Cortex of kidney (tissue), 1 donor: Measurements from ENCODE around the gene STARD6.
"Not testable (repeated sequence)": the region's sequence is repeated elsewhere in the genome, so short reads cannot be mapped to it uniquely, and the experiment has no call there.

Experiments used
- DNase-seq: peaks from one replicate; lab custom pipeline; 2025; lab: John Stamatoyannopoulos, UW

The STARD6 gene

DNA sequence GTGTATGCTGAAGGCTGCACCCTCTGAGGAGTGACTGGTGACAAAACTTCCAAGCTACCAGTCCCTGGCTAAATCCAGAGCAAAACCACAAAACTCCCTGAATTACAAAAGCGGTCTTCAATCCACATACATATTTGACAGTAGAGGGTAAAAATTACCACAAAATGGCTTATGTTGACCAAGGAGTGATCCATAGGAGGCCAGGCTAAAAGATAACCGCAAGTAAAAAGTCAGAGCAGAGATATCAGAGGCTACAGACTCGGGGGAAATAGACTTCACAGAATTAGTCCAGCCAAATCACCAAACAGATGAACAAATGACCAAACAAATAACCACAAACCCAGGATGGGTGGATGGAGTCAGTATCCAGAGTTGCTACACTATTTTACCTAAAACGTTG, 19.4 kb downstream of the STARD6 start:
- no peak for DNase-seq

DNA sequence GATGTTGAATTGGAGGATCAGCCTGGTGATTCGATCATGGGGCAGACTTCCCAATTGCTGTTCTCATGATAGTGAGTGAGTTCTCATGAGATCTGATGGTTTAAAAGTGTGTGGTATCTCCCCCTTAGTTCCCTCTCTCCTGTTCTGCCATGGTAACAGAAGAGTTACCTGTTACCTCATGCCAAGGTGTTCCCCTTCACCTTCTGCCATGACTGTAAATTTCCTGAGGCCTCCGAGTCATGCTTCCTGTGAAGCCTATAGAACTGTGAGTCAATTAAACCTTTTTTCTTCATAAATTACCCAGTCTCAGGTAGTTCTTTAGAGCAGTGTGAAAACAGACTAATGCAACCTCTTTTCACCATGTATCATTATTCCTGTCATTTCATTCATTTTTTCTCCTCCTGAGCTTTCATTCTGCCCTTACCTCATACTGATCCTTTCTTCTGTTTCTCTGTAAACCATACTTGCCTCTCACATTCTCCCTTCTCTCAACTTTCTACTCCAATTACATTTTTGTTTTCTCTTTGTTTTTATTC, 22.0 kb downstream of the STARD6 start:
- DNase-seq: no peak

DNA sequence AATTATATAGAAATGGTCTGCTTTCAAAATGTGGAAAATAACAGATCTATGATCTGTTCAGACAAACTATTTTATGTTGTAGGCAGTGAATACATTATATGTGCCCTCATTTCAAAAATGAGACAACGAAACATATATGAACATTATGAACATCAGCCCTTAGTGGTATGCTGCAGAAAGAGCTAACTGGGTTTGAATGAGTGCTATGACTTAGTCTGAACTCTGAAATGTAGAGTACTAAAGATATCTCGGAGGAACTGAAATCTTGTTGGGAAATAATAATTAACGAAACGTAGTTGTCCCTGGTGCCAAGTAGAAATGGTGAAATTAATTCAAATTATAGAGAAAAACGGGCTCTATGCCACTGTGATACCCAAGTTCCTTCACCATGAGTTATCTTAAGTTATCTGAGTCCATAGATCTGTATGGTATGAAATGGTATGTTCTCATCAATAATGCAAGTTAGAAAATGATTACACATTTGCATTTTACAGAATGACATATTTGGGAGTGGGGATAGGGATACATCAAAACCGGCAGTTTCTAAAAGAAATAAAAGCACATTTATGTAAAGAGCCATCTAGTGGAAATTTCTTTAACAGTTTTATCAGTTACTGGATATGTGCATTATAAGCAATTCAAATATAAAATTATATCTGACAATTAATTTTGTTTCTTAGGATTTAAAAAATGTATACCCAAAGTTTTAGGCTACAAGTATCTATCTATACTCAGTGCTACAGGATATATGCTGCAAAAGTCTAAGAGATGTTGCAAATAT, 26.7 kb downstream of the STARD6 start:
- DNase-seq: no peak

DNA sequence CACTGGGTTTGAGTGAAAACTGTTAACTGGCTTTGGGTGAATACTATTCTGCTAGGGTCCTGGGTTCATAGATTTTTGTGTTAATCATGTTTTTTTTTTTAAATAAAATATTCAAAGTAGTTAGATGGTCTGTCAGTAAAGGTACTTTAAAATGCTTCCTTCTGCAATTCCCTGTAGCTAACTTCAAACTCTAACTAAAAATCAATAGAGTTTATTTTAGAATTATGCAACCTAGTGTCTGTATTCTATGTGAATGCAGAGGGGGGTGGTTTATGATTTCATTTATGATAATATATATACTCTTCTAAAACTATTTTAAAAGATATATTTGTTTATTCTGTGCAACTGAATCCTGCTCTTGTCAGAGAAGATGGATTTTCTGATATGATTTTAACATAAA, 27.9 kb downstream of the STARD6 start:
- DNase-seq: no peak

DNA sequence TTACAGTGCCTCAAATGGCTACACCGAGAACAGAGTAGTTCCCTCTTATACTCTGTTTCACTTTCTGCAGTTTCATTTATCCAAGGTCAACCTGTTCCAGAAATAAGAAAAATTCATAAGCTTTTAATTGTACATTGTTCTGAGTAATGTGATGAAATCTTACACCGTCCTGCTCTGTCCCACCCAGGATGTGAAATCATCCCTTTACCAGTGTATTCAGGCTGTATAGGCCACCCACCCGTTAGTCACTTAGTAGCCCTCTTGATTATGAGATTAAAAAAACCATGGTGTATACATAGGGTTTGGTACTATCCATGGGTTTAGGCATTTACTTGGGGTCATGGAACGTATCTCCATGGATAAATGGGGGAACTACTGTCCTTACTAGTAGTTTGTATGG, 29.8 kb downstream of the STARD6 start:
- DNase-seq: no peak

DNA sequence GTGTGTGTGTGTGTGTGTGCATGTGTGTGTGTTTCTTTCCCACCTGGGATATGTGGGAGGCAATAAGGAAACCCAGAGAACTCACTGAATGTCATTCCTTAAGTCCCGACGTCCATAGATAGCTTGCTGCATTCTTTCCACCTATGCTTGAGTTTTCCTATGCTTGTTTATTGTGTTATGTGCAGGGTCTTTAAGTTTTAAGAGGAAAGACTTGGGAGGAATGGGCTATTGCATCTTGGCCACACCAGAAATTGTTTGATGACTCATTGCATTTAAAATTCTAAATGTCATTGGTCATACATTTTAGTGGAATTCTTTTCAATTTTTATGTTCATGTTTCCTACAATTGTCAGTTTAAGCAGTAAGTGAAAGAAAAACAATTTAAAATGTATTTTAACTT, 33.7 kb downstream of the STARD6 start:
- no peak for DNase-seq

DNA sequence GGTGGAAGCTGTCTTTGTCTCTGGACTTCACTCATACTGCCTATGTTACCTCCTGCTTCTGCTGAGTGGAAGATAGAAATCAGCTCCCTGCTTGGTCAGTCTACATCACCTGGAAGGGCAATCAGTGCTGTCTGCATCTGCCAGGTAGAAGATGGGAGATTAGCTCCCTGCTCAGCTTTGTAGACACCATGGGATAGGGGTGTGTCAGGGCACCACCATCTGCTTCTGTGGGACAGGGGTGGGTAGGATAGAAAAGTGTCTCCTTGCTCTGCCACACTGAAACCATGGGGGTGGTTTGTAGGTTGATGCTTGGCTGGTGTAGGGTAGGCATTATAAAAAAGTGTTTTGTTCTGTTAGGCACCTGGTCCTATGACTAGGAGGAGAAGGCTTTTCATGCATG, 34.1 kb downstream of the STARD6 start:
- DNase-seq: no peak

DNA sequence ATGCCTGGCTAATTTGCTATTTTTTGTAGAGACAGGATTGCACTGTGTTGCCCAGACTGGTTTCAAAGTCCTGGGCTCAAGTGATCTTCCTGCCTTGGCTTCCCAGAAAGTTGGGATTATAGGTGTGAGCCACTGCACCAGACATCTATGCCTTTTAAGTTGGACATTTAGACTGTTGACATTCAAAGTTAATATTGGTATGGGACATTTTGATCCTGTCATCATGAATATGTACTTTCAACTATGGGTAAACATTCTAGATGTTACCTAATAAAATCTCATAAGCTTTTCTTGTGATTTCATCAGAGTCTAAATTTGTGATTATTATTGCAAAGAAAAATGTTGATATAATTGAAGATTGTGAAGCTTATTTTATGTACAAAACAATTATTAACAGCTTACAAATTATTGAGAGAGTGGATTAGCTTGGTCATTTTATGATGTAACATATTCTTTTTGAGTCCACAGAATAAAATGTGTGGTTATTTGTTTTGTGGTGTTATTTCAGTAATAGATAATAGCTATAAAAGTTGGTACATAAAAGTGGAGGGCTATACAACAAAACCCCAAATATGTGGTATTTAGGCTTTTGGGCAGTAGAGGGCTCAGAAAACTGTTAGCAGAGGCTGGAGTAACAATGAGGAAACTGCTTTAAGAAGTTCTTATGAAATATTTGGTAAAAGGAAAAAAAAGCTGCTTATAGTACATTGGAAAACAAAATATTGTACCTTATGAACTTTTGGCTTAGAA, 41.4 kb downstream of the STARD6 start:
- DNase-seq: no peak

DNA sequence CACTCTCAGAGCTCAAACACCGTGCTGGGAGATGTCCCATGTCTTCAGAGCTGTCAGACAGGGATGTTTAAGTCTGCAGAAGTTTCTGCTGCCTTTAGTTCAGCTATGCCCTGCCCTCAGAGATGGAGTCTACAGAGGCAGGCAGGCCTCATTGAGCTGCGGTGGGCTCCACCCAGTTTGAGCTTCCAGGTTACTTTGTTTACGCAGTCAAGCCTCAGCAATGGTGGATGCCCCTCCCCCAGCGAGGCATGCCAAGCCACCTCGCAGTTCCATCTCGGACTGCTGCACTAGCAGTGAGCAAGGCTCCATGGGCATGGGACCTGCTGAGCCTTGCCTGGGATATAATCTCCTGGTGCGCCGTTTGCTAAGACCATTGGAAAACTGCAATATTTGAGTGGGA, 48.1 kb downstream of the STARD6 start:
- DNase-seq: not testable (repeated sequence)

DNA sequence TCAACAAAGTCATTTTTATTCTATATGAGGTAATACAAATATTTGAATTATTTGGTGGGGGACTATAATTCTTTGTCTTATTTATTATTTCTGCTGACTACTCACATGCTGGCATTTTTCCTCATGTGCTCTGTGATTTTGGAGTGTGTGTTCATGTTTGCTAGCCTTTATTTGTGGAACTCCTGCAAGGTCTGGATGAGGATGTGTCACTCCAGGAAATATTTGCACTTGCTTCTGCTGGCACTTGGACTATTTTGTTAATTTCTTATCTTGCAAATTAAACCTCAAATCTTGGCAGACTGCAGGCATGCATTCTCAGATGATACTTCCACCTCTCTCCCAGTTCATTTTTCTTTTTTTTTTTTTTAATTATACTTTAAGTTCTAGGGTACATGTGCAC, 54.2 kb downstream of the STARD6 start:
- DNase-seq: no peak

DNA sequence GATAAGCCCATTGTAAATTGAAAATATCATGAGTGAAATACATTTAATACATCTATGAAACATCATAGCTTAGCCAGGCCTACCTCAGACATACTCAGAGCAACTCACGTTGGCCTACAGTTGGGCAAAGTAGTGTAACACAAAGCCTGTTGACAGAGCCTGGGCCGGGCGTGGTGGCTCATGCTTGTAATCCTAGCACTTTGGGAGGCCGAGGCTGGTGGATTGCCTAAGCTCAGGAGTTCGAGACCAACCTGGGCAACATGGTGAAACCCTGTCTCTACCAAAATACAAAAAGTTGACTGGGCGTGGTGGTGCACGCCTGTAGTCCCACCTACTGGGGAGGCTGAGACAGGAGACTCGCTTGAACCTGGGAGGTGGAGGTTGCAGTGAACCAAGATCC, 58.7 kb downstream of the STARD6 start:
- not testable (repeated sequence) for DNase-seq

DNA sequence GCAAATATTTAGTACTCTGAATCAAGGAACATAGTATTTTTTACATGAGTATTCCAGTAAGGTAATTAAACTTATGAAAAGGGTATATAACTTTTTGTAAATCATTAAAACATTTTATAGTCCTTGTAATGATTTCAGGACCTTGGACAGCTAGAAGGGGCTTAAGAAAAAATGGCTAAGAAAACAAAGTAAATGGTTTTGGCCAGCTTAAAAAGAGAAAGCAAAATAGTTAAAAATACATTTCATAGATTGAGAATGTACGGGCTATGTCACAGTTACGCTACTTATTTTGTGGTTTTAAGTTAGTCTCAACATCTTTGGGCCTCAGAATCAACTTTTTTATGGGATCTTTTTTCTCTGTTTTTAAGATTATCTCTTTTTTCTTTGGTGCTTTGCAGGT, 61.6 kb downstream of the STARD6 start:
- DNase-seq: no peak

DNA sequence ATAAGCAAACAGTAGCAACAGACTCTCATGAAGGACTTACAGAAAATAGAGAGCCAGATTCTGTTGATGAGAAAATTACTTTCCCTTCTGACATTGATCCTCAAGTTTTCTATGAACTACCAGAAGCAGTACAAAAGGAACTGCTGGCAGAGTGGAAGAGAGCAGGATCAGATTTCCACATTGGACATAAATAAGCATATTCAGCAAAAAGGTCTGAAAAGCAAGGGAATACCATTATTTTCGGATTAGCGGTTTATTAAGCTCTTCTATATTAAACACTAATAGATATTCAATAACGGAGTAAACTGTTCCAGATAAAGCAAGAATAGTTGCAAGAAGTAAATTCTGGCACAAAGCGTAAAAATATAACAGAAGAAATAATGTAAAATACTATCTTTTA, 63.4 kb downstream of the STARD6 start:
- no peak for DNase-seq

DNA sequence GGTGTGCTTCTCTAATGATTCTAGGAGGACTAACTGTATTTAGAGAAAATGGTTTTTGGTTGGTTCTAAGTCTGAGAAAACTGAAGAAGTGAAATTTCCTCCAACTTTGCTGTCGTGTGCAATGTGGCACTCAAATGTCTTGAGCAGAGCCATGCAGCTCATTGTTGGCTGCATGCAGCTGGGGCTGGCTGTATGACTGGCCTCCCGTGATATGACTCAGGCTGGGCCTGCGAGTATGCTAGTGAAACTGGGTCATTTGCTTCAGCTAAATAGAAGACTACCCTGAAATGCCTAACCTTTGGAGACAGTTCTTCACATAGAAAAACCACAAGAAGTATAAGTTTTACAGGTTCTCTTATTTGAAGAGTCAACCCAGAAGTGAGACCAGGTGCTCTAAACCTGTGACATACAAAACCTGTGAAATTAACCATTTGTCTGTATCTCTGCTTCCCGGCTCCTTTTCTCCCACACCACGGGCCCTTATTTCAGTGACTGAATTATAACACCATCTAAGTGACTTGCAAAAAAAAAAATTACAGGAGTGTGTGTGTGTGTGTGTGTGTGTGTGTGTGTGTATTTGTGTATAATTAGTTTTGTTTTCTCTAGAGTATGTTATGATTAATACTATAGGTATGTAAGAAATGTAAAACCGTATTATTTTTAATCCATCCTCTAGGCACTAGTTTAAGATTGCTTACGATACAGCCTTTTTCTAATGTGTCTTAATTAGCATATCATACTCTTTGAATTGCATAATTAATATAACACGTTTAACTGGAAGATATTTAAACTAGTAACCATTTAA, 72.5 kb downstream of the STARD6 start:
- no peak for DNase-seq

DNA sequence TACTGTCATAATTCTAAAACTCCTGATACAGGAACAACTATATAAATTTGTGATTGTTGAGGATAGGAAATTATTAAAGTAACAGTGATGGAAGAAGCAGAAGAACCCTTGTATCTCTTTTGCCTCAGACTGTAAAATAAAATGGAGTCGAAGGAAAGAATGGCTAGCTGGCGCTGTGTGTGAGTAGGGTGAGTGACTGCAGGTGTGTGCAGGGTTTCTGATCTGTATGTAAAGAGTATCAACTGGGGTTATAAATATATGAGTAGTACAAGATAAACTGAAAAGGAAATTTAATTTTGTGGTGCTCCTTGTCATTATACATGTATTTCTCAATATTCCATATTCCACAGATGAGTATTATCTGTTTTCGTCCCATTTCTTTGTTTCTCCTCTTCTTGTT, 73.1 kb downstream of the STARD6 start:
- DNase-seq: no peak

DNA sequence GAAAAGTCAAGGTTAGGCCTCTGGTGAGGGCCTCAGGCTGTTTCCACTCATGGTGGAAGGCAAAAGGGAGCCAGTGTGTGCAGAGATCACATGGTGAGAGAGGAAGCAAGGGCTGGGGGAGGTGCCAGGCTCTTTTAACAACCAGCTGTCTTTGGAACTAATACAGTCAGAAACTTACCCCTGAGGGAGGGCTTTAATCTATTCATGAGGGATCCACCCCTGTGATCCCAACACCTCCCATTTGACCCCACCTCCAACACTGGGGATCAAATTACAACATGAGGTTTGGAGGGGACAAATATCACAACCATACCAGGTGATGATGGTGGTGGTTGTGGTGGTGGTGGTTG, 77.5 kb downstream of the STARD6 start:
- no peak for DNase-seq

DNA sequence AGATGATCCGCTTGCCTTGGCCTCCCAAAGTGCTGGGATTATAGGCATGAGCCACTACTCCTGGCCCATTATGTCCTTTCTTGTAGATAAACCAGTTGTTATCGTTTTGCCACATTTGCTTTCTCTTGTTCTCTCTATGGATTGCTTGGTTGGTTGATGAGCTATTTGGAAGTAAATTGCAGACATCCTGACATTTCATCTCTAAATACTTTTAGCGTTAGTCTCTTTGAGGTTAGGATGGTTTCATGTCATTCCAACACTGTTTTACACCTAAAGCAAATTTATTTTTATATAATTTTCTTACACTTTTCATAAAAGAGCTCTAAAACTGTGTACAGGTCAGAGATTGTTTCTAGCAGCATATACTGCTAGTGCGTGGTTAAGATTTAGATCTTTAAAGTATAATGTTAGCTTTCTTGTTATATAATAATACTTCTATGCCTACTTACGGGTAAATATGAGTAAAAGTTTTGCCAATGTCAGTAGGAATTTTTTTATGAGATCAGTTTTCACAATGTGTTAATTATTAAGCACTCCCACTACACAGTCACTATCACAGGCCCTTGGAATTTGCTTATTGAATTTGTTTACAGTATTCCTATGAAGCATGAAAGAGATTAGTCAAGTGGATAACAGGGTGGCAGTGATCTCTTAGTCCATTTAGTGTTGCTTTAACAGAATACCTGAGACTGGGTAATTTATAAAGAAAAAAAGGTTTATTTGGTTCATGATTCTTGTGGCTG, 78.0 kb downstream of the STARD6 start:
- no peak for DNase-seq

DNA sequence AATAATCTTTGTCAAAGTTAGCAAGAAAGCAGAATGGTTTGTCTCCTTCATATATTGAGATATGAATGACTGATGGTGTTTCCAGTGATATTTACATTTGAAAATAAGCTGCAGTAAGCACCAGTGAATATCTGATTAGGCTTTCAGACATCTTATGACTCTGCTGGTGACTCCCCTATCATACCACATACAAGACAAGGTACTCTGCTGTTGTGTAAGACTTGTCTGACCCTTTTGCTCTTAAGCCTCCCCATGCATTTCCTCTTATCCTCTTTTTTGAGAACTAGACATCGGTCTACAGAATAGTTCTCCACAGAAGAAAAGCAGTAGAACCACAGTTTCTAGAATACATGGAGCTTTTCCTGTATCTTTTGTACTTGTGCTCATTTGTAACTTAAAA, 79.0 kb downstream of the STARD6 start:
- no peak for DNase-seq

DNA sequence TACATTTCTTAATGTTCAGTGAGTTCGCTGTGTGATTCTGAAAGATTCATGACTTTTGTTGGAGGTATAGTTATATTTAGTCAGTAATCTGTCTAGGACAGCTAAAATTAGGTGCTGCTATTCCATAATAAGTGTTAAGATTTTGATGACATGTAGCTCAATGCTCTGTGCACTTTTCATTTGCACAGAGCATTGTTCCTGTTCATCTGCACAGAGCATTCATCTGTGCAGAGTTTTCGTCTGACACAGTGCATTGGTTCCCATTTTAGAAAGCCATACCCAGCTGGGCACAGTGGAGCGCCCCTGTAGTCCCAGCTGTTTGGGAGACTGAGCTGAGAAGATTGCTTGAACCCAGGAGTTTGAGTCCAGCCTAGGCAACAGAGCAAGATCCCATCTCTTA, 79.8 kb downstream of the STARD6 start:
- DNase-seq: no peak
